Measurements from ENCODE around the gene PHC2. TPM values are rescaled to one million over a fixed set of nuclear protein-coding genes. Genes with fewer than 3 reads are reported as not detected.
A peak's percentile ranks its signal among the peaks of the same experiment; 100 is the strongest.

The PHC2 gene
- total and polyA plus RNA-seq, 2 donors from 2014 or later = 118 to 149 TPM

GRCh38 chr1:33466159-33466558 is 35.3 kb upstream of the PHC2 start:
- peak in 3 of 5 donors; percentile 47 to 84 (median 58) for DNase-seq
- Histone ChIP-seq H3K4me1 (ENCODE audit: control insufficient read depth in 2 of 3, insufficient read depth in 2 of 3, low read depth in 1 of 3, low read length in 3 of 3) (peaks cover 2 to 13% (median 3%) of the 10 kb centered on the region in 3 donors), H3K9ac (ENCODE audit: low read length in 3 of 3) (no peak overlapping the region), H3K9me3 (ENCODE audit: control insufficient read depth in 2 of 3, insufficient read depth in 1 of 3, low read length in 3 of 3) (no peaks in the 10 kb centered on the region), H3K36me3 (ENCODE audit: control insufficient read depth in 2 of 3, insufficient read depth in 3 of 3, low read length in 3 of 3) (no peaks in the 10 kb centered on the region), H3K27me3 (ENCODE audit: control insufficient read depth, insufficient read depth, low read length) (no peaks in the 10 kb centered on the region), H3K4me3 (ENCODE audit: low read length in 3 of 3) (no peak overlapping the region), H3K27ac (ENCODE audit: low read depth in 2 of 2, low read length in 2 of 2) (no peak overlapping the region)
- intact Hi-C loops (cut with DNase I) = loop anchor here (10.0 kb wide), 1 partner anchor 181 kb away; no protein-coding TSS in a partner anchor
- TF ChIP-seq, protein P1, sequence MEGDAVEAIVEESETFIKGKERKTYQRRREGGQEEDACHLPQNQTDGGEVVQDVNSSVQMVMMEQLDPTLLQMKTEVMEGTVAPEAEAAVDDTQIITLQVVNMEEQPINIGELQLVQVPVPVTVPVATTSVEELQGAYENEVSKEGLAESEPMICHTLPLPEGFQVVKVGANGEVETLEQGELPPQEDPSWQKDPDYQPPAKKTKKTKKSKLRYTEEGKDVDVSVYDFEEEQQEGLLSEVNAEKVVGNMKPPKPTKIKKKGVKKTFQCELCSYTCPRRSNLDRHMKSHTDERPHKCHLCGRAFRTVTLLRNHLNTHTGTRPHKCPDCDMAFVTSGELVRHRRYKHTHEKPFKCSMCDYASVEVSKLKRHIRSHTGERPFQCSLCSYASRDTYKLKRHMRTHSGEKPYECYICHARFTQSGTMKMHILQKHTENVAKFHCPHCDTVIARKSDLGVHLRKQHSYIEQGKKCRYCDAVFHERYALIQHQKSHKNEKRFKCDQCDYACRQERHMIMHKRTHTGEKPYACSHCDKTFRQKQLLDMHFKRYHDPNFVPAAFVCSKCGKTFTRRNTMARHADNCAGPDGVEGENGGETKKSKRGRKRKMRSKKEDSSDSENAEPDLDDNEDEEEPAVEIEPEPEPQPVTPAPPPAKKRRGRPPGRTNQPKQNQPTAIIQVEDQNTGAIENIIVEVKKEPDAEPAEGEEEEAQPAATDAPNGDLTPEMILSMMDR (IDR thresholded peaks at IDR 0.05; ENCODE audit: borderline replicate concordance, extremely low read depth, insufficient read depth) = no peak
- FAIRE-seq = no peak

GRCh38 chr1:33465316-33465715 is 34.4 kb upstream of the PHC2 start:
- intact Hi-C loops (cut with DNase I) = loop anchor here (10.0 kb wide), 1 partner anchor 181 kb away; no protein-coding TSS in a partner anchor
- no peak overlapping the region for H3K27ac ChIP-seq (ENCODE audit: low read depth in 2 of 2, low read length in 2 of 2)
- H3K9me3 ChIP-seq (ENCODE audit: control insufficient read depth in 2 of 3, insufficient read depth in 1 of 3, low read length in 3 of 3) = no peaks in the 10 kb centered on the region
- H3K27me3 ChIP-seq (ENCODE audit: control insufficient read depth, insufficient read depth, low read length) = no peaks in the 10 kb centered on the region
- peaks cover 2 to 10% (median 2%) of the 10 kb centered on the region in 3 donors for H3K4me1 ChIP-seq (ENCODE audit: control insufficient read depth in 2 of 3, insufficient read depth in 2 of 3, low read depth in 1 of 3, low read length in 3 of 3)
- DNase-seq (no peak), FAIRE-seq (no peak)
- H3K9ac ChIP-seq (ENCODE audit: low read length in 3 of 3) = no peak overlapping the region
- H3K4me3 ChIP-seq (ENCODE audit: low read length in 3 of 3) = no peak overlapping the region
- no peaks in the 10 kb centered on the region for H3K36me3 ChIP-seq (ENCODE audit: control insufficient read depth in 2 of 3, insufficient read depth in 3 of 3, low read length in 3 of 3)
- TF ChIP-seq, protein P1 (IDR thresholded peaks at IDR 0.05; ENCODE audit: borderline replicate concordance, extremely low read depth, insufficient read depth) = no peak

GRCh38 chr1:33464552-33464951 is 33.7 kb upstream of the PHC2 start:
- TF ChIP-seq, protein P1 (IDR thresholded peaks at IDR 0.05; ENCODE audit: borderline replicate concordance, extremely low read depth, insufficient read depth) = no peak
- Histone ChIP-seq H3K9ac (ENCODE audit: low read length in 3 of 3) (no peak overlapping the region), H3K4me3 (ENCODE audit: low read length in 3 of 3) (no peak overlapping the region), H3K27me3 (ENCODE audit: control insufficient read depth, insufficient read depth, low read length) (no peaks in the 10 kb centered on the region), H3K9me3 (ENCODE audit: control insufficient read depth in 2 of 3, insufficient read depth in 1 of 3, low read length in 3 of 3) (no peaks in the 10 kb centered on the region), H3K27ac (ENCODE audit: low read depth in 2 of 2, low read length in 2 of 2) (no peak overlapping the region), H3K36me3 (ENCODE audit: control insufficient read depth in 2 of 3, insufficient read depth in 3 of 3, low read length in 3 of 3) (no peaks in the 10 kb centered on the region), H3K4me1 (ENCODE audit: control insufficient read depth in 2 of 3, insufficient read depth in 2 of 3, low read depth in 1 of 3, low read length in 3 of 3) (peaks cover 0 to 10% (median 0%) of the 10 kb centered on the region in 3 donors)
- FAIRE-seq = no peak
- no peak for DNase-seq
- intact Hi-C loops (cut with DNase I) = loop anchor here (10.0 kb wide), 1 partner anchor 180 kb away; no protein-coding TSS in a partner anchor

Measured in kidney (tissue), 14 donors.